CD4-positive, alpha-beta T cell treated with Interleukin-17A for 1 hour (primary cell): ENCODE data around the gene PAEP.
"Not testable (repeated sequence)": the region's sequence is repeated elsewhere in the genome, so short reads cannot be mapped to it uniquely, and the experiment has no call there.

Experiments used
- DNase-seq: peaks from one replicate; pipeline ENCODE4 v3.0.0-alpha.2; 2020

Gene PAEP

DNA sequence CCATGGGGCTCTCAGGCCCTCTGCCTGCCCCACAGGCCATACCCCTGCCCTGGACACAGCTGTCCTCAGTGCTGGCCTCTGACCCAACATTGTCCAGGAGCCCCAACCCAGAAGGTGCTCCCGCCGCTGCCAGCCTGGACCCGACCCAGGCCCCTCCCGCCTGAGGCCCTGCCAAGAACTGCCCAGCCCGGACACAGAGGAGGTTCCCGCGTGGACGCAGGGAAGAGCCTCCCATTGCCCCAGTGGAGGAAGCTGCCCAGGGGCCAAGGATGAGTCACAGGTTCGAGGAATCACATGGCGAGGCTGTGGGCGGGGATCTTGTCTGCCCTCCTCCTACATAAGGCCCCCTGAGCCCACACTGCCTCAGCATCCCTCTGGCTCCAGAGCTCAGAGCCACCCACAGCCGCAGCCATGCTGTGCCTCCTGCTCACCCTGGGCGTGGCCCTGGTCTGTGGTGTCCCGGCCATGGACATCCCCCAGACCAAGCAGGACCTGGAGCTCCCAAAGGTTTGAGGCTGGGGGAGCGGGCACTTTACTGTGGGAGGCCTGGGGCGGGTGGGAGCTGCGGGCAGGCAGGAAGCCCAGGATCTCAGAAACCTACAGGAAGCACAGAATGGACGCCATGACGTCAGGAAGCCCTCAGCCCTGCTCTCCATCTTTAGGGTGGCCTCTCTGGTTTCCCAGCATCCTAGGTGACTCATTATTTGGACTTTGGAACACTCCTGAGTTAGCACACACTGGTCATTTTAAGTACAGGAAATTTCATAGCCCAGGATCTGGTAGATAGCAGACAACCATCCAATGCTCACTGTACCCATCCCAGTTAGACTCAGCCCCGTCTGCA lies at the start of gene PAEP:
Gene PAEP, plus strand, starts transcription at position 366 of the 844 bp plus-strand sequence.
- DNase-seq, result no peak

DNA sequence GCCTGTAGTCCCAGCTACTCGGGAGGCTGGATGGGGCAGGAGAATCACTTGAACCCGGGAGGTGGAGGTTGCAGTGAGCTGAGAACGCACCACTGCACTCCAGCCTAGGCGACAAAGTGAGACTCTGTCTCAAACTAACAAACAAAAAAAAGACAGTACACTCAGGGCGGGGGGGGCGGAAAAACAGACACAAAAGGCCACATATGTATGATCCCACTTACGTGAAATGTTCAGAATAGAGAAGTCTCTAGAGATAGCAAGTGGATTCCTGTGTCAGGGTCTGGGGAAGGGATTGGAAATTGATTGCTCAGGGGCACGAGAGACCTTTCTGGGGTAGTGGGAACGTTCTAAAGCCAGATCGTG lies 49.3 kb upstream of the PAEP start:
- no peak for DNase-seq

DNA sequence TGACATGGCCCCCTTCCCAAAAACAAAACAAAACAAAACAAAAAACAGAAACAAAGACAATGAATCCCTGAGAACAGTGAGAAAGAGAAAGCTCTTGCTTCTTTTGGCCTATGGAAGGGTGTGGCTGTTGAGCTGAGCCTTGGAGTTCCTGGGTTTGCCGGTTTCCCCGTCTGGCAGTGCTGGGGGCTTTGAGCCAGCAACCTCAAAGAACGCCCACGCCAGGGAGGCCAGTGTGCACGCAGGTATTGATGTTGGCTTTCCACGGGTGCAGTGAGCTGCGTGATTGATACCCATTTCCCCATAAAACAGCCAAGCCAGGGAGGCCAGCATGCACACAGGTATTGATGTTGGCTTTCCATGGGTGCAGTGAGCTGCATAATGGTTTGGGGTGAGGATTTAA lies 48.7 kb upstream of the PAEP start:
- no peak for DNase-seq

DNA sequence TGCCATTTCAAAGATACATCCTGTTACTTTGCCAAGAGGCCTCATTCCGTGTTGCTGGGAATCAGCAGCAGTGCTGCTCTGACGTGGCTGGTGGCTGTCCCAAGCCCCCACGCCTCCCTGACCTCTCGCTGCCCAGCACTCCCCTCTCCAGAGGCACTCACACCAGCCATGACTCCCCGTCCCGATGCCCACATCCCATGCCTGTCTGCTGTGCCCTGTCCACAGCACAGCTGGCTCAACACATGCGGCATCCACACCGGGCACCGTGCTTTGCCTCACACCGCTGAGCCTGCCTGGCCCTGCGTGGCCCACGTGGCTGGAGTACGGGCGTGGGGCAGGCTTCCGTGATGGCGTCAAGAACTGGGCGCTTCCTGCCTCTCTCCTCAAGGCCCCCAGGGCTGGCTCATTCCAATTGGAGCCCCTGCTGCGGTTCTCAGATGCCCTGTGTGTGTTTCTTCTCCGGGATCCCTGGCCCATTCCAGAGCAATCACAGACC lies 48.2 kb upstream of the PAEP start:
- DNase-seq, result no peak

DNA sequence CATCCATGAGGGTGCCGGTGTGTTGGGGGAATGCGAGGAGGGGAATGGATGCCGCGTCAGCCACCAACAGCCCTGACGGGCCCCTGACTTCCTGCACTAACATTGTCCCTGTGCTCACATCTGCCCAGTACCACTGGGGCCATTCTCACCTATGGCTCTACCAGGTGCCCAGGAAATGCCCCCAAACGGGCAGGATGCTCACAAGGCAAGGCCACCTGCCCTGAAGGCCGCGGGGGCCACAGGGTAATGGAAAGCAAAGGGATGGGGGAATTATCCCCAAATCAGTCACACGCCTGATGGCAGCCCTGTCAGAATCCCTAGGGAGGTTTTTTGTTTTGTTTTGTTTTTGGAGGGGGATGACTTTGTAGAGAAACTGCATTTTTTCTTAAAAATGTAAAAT lies 47.6 kb upstream of the PAEP start:
- DNase-seq, result not testable (repeated sequence)

DNA sequence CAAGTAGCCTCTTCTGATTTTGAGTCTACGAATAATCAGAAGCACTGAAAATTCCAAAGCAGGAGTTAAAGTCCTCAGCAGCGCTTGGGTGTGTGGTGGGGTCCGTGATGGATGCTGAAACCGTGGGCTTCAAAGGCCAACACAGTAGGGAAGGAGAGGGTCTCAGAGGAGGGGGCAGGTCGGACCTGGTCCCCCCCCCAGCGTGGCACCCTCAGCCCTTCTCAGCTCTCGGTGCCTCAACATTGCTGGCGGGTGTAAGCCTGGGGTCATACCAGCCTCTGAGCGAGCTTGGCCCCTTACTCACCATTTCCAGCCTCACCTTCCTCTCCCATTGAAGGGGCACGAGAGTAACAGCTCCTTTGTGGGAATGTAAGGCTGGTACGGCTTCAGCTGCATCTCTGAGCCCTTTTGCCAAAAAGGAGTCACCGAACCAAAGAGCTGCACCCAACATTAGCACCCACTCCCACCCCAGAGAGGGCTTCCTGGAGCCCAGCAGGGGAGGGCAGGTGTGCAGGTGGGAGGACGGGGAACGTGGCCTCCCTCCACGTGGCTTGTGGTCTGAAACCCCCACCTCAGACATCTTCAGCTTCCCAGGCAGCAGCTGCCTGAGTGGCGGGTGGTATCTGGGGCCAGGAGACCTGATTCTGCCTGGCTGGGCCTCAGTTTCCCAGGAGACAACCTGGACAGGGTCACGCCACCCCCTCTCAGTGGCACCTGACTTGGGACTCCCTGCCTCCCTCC lies 47.0 kb upstream of the PAEP start:
- DNase-seq, result no peak

DNA sequence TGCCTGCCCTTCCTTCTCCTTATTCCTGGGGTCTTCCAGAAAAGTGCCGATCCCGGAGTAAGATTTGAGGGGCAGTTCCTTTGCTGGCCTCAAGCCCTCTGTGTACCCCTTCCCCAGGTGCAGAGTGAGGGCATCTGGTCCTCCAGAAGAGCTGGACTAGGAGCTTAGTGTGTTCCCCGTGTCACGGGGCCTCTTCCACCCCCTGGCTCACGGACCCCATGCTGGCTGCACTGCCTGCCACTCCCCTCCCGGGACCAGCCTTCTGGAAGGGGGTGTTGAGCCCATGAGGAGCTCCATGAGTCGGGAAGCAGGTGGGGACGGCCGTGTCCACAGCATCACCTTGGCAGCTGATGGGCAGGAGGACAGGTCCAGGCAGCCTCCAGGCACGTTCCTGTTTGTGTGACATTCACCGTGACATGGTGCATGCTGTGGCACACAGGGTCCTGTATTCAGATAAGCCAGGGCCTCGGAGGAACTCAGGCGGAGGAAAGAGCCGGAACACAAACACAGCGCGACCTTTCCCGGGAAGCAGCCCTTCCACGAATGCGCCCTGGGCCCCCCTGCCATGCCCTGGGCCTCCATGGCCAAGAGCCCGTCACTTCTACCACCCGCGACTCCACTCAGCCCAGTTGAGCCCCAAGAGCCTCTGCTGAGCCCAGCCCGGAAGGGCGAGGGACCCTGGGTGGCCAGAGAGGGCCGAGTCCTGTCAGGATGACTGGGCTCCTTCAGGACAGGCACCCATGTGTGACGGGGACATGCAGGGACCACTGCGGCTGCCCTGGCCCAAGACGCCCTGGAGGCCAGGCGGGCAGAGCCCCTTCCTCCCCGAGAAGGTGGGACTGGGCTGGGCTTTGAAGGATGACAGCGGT lies 46.2 kb upstream of the PAEP start:
- no peak for DNase-seq

DNA sequence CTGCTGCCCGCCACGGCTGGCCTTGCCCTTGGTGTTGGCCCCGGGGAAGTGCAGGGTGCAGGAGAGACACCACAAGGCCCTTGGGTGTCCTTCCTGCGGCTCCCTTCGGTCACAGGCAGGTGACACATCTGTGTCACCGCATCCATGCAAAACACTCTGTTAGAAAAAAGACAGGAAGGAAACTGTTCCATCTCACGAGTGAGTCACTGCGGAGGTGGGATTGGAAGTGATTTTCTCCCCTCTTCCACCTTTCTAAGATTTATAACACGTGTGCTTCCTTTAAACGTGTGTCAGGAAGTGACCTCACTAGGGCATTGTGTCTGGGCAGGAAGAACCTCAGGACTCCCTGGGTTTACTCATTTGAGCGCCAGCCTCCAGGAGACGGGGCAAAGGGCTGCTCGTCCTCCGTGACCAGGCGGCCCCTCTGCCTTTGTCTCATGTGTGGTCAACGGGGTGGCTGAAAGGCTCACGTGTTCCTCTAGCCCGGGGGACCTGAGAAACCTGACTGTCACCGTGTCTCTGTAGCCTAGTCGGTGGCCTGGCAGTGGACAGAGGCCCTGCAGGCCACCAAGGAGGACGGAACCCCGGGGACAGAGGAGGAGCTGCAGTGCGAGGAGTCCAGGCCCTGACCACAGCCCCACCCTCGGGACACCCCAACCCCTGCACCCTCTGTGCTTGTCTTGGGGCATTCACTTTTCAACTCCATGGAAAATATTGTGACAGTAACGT lies 45.3 kb upstream of the PAEP start:
- DNase-seq, result no peak

DNA sequence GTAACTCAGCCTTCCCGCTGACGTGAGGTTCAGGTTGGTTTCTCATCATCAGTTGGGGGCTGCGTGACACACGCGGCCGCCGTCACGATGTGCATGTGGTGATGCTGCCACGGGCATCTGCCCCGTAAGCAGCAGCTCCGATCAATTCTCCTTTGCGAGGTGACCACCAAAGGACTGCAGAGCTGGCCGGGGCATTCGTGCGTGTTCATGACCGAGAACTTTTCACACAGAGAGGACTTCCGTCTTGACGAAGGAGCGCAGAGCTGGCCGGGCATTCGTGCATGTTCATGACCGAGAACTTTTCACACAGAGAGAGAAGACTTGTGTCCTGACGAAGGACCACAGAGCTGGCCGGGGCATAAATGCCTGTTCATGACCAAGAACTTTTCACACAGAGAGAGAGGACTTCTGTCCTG lies 44.1 kb upstream of the PAEP start:
- no peak for DNase-seq

DNA sequence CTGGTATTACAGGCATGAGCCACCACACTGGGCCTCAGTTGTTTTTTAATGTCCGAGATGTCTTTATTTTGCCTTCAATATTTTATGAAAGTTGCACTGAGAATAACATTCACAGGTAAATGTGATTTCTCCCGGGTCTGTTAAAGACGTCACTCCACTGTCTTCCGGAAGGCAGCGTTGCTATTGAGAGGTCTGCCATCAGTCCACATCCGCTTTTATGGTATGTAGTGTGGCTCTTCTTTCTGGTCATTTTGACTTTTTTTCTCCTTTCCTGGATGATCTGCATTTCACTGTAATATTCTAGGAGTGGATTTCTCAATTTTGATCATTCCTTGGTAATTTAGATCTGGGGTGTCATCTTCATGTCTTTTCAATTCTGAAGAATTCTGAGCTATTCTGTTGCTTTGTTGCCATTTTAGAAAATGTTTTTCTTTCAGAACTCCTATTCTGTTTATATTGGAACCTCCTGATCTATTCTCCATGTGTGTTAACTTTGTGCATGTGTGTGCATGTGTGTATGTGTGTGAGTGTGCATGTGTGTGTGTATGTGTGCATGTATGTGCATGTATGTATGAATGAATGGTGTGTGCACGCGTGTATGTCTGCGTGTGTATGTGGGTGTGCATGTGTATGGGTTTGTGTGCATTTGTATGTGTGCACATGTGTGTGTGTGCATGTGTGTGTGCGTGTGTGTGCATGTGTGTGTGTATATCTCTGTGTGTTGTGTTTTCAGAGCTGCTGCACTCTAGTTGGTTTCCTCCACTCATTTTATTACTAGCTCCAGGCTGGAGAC lies 42.2 kb upstream of the PAEP start:
- no peak for DNase-seq

DNA sequence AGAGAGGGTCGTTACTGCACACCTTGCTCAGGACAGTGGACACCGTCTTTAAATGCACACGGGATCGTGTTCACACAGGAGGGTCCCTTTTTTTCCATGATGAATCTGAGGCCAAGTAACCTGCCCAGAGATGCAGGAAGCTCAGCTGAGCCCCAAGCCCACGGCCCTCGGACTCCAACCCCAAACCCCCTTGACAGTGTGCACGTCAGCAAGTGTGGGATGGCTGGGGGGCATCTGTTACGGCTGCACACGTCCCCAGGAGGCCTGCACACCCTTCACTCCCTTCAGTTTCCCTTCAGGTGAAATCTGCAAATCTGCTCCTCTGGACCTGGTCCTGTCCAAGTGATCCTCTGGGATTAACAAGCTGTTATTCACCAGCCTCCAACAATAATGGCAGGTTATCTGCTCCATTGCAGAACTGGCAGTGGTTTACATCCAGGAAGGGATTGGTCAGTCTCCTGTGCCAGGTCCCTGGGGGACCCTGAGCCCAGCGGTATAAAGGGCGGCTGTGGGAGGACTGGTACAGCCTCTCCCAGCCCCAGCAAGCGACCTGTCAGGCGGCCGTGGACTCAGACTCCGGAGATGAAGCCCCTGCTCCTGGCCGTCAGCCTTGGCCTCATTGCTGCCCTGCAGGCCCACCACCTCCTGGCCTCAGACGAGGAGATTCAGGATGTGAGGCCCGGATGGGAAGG lies 40.5 kb upstream of the PAEP start, which contains the start of gene LCN1:
Gene LCN1, plus strand, starts transcription at position 525 of the 692 bp plus-strand sequence. Its CDS starts 58 bp downstream, at position 583.
- DNase-seq, result no peak

DNA sequence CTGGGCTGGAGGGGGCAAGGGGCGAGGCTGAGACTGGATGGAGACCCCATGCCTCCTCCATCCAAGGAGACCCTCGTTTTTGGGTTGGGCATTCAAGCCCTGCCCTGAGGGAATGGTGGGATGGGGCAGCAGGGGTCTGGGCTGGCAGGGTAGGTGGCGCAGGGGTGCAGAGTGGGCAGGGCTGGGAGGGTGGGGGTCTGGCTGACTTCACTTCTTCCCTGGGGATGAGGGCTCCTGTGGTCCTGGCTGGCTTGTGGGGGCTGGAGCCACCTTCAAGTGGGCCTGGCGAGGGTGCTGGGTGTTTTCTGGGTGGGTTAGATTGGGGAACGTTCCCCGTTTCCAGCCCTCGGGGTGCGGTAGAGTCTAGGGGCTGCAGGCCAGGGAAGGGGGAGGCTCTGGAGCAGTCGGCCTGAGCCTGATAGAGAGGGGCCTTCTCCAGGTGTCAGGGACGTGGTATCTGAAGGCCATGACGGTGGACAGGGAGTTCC lies 39.9 kb upstream of the PAEP start:
- no peak for DNase-seq

DNA sequence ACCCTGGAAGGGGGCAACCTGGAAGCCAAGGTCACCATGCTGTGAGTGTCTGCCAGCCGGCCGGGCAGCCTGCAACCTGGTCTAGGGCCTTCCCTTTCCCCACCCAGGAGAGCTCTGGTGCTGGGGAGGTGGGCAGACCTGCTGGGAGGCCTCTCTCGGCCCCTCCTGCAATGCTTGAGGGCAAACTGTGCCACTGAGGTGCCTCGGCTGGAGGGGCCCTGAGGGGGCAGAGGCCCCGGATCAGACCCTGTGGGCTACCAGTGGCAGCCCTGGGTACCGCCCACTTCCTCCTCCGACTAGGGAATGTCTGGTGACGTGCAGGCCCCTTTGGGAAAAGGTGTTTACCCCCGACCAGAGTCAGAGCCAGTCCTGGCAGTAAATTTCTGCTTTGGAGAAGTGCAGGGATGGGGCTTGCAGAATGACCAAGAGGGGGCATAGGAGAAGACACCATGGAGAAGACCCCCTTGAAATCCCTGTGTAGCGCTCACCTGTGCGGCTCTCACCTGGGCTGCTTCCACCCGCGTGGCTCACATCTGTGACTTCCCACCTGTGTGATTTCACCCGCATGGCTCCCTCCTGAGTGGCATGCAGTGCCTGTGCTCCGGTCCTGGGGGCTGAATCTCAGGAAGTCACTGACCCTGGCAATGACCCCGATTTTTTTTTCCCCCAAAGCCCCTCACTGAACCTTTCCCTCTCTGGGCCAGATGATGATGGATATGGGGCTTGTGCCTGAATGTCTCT lies 39.2 kb upstream of the PAEP start:
- no peak for DNase-seq

DNA sequence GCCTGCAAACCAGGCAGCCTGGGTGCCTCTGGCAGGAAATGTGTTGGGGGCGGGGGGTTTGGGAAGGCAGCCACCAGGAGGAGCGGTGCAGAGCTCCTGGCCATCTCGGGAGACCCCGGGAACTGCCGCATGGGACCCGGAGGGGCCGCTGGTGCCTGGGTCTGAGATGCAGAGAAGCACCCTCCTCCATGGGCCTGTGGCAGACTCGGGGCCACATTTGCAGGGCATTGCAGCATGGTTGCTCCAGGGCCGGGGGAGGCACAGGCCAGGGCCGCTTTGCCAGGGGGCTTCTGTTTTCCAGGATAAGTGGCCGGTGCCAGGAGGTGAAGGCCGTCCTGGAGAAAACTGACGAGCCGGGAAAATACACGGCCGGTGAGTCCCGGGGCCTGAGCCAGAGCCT lies 38.6 kb upstream of the PAEP start:
- DNase-seq, result no peak

DNA sequence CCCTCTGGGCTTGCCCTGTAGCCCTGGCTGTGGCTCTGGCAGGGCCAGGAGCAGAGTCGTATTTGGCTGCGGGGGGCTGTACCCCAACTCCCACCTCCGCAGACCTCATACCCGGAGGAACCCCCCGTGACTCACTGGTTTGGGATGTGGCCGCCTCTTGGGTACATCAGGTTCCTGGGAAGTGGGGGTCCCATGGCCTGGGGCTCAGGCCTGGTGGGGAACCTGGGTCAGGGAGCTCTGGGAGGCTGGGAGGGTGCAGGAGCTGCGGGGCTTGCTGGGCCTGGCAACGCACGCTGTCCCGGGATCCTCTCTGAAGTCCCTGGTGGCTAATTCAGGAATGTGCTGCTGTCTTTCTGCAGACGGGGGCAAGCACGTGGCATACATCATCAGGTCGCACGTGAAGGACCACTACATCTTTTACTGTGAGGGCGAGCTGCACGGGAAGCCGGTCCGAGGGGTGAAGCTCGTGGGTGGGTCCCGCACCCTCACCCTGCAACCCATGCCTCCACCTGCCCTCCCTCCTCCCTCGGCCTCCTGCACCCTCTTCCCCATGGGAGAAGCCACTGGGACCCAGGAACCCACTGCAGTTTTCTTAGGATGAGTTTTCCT lies 37.9 kb upstream of the PAEP start:
- no peak for DNase-seq

DNA sequence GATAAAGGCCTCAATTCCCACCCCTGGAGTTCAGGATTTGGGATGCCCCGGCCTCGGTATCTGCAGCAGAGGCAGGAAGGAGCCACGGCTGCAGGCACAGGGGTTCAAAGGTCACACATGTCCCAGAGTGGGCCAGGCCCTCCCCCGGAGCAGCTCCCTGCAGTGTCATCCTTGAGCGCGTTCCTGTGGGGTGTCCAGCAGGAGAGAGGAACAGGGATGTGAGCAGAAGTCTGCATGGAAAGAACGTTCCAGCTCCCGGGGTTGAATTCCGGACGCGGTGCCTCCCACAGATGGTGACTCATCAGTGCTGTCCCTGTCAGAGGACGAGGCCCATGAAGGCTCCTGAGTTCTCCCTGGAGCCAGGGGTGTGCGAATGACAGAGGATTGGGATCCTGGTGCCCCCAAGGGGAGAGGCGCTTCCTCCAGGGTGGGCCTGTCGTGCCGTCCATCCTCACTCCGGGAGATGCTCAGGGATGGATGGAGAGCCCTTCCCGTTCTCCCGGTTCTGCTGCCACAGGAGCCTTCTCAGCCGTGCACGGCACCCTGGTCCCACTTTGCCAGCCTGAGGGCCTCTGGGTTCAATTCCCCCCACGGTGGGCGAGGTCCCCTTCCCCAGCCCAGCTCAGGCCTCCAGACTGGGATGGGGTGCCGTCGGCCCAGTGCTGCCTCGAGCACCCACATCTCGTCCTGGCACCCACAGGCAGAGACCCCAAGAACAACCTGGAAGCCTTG lies 37.3 kb upstream of the PAEP start:
- no peak for DNase-seq

DNA sequence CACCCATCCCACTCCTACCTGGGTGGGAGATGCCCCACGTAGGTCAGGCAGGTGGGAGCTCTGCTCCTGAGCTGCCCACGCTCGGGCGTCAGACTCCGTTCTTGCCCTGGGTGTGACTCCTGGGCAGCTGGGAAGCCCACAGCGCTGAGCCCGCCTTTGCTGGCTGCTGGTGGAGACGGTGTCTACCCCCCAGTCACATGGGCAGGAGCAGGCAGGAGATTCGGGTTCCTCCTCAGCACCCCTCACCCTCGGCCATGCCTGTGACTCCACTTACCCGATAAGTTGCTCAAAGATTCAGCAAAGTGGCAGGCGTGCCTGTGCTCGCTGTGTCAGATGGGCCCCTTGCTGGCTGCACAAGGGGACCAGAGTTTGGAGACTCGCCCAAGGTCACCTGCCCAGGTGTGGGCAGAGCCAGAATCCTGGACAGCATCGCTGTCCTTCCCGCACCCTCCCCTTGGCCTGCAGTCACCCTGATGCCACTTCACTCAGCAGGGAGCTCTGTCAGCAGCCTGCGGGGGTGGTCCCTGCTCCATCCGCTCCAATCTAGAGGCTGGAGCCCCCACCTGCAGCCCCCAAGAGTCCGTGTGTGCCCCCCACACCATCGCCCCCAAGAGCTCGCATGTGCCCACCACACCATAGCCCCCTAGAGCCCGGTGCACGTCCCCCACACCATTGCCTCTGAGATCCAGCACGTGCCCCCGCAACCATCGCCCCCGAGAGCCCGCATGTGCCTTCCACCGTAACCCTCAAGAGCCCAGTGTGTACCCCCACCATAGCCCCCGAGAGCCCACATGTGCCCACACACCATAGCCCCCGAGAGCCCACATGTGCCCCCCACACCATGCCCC lies 36.1 kb upstream of the PAEP start:
- DNase-seq, result no peak
